ENCODE results near the gene ITIH3.

GRCh38 chr3:52773361-52774065 is 21.1 kb upstream of the ITIH3 start:
- TF ChIP-seq LARP7 (IDR thresholded peaks at IDR 0.05), result no peak
- TF ChIP-seq CTCF (IDR thresholded peaks at IDR 0.05 in 2 of 3, conservative IDR thresholded peaks at IDR 0.05 in 1 of 3; ENCODE audit: control insufficient read depth in 2 of 3, extremely low read depth in 1 of 3, insufficient read depth in 1 of 3, low read depth in 3 of 3, low read length in 3 of 3), result no peak
- no peak for TF ChIP-seq HCFC1 (IDR thresholded peaks at IDR 0.05; ENCODE audit: low read length)
- no peak for TF ChIP-seq SPI1 (IDR thresholded peaks at IDR 0.05; ENCODE audit: borderline replicate concordance, insufficient read depth, low read depth, low read length)
- TF ChIP-seq CBX5 (IDR thresholded peaks at IDR 0.05; ENCODE audit: low read depth), result no peak
- no peak for TF ChIP-seq DPF2 (IDR thresholded peaks at IDR 0.05)
- no peak for TF ChIP-seq MTA3 (IDR thresholded peaks at IDR 0.05; ENCODE audit: borderline replicate concordance, low read length)
- TF ChIP-seq ASH2L (IDR thresholded peaks at IDR 0.05; ENCODE audit: borderline replicate concordance, low read depth), result no peak
- no peak for TF ChIP-seq EZH2 (IDR thresholded peaks at IDR 0.05; ENCODE audit: borderline replicate concordance, control insufficient read depth, low read depth, low read length)
- TF ChIP-seq, protein P1, sequence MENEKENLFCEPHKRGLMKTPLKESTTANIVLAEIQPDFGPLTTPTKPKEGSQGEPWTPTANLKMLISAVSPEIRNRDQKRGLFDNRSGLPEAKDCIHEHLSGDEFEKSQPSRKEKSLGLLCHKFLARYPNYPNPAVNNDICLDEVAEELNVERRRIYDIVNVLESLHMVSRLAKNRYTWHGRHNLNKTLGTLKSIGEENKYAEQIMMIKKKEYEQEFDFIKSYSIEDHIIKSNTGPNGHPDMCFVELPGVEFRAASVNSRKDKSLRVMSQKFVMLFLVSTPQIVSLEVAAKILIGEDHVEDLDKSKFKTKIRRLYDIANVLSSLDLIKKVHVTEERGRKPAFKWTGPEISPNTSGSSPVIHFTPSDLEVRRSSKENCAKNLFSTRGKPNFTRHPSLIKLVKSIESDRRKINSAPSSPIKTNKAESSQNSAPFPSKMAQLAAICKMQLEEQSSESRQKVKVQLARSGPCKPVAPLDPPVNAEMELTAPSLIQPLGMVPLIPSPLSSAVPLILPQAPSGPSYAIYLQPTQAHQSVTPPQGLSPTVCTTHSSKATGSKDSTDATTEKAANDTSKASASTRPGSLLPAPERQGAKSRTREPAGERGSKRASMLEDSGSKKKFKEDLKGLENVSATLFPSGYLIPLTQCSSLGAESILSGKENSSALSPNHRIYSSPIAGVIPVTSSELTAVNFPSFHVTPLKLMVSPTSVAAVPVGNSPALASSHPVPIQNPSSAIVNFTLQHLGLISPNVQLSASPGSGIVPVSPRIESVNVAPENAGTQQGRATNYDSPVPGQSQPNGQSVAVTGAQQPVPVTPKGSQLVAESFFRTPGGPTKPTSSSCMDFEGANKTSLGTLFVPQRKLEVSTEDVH (IDR thresholded peaks at IDR 0.05; ENCODE audit: low read depth, partially characterized antibody), result no peak
- no peak for TF ChIP-seq EP300 (IDR thresholded peaks at IDR 0.05; ENCODE audit: borderline replicate concordance in 1 of 2, control insufficient read depth in 1 of 2, low read depth in 2 of 2, low read length in 2 of 2)
- TF ChIP-seq CBFB (IDR thresholded peaks at IDR 0.05; ENCODE audit: low read depth), result no peak
- TF ChIP-seq ZNF274 (IDR thresholded peaks at IDR 0.05; ENCODE audit: insufficient read depth, insufficient read length), result no peak
